ENCODE measurements around the gene FCN2. TPM values are rescaled to one million over a fixed set of nuclear protein-coding genes. Genes with fewer than 3 reads are reported as not detected.

The FCN2 gene
- total and polyA plus RNA-seq, 4 donors, result 23.6 to 186 (median 121) TPM

- Histone ChIP-seq H3K4me3 (ENCODE audit: low read depth in 1 of 3, low read length in 3 of 3) (no peak overlapping the region), H3K9ac (ENCODE audit: low read depth in 1 of 2, low read length in 2 of 2) (no peak overlapping the region), H3K27ac (ENCODE audit: low read depth in 1 of 2, low read length in 2 of 2) (peak overlapping the region in 1 of 2 donors; percentile 12), H3K4me1 (ENCODE audit: control insufficient read depth in 4 of 4, insufficient read depth in 4 of 4, low read length in 3 of 4) (no peaks in the 10 kb centered on the region), H3K9me3 (ENCODE audit: control insufficient read depth in 4 of 4, low read length in 3 of 4) (peaks cover 0 to 9% (median 2%) of the 10 kb centered on the region in 4 donors), H3K36me3 (ENCODE audit: control insufficient read depth in 4 of 4, insufficient read depth in 3 of 4, low read depth in 1 of 4, low read length in 3 of 4) (no peaks in the 10 kb centered on the region), H3K27me3 (ENCODE audit: control insufficient read depth in 4 of 4, insufficient read depth in 4 of 4, low read length in 3 of 4) (no peaks in the 10 kb centered on the region)
- WGBS, result 51% methylated on average over 2 of the region's 2 CpGs
- no peak for DNase-seq (ENCODE audit: low spot score)
- TF ChIP-seq RXRA (IDR thresholded peaks at IDR 0.05) (no peak), EGR1 (IDR thresholded peaks at IDR 0.05; ENCODE audit: low read depth in 2 of 2) (no peak), YY1 (IDR thresholded peaks at IDR 0.05) (no peak), HNF4A (conservative IDR thresholded peaks at IDR 0.05) (no peak), FOXA1 (IDR thresholded peaks at IDR 0.05) (no peak), MAX (IDR thresholded peaks at IDR 0.05) (no peak), RAD21 (IDR thresholded peaks at IDR 0.05) (no peak), TAF1 (conservative IDR thresholded peaks at IDR 0.05) (no peak), GABPA (IDR thresholded peaks at IDR 0.05 in 1 of 2, conservative IDR thresholded peaks at IDR 0.05 in 1 of 2) (no peak), ATF3 (IDR thresholded peaks at IDR 0.05) (no peak), NR2F2 (IDR thresholded peaks at IDR 0.05) (no peak), FOXA2 (IDR thresholded peaks at IDR 0.05) (no peak), SP1 (IDR thresholded peaks at IDR 0.05) (no peak), HNF4G (IDR thresholded peaks at IDR 0.05) (no peak), JUND (IDR thresholded peaks at IDR 0.05) (no peak)
- TF ChIP-seq, protein P1, sequence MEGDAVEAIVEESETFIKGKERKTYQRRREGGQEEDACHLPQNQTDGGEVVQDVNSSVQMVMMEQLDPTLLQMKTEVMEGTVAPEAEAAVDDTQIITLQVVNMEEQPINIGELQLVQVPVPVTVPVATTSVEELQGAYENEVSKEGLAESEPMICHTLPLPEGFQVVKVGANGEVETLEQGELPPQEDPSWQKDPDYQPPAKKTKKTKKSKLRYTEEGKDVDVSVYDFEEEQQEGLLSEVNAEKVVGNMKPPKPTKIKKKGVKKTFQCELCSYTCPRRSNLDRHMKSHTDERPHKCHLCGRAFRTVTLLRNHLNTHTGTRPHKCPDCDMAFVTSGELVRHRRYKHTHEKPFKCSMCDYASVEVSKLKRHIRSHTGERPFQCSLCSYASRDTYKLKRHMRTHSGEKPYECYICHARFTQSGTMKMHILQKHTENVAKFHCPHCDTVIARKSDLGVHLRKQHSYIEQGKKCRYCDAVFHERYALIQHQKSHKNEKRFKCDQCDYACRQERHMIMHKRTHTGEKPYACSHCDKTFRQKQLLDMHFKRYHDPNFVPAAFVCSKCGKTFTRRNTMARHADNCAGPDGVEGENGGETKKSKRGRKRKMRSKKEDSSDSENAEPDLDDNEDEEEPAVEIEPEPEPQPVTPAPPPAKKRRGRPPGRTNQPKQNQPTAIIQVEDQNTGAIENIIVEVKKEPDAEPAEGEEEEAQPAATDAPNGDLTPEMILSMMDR (IDR thresholded peaks at IDR 0.05; ENCODE audit: low read depth, low read length, missing input control), result no peak
- TF ChIP-seq, protein P2, sequence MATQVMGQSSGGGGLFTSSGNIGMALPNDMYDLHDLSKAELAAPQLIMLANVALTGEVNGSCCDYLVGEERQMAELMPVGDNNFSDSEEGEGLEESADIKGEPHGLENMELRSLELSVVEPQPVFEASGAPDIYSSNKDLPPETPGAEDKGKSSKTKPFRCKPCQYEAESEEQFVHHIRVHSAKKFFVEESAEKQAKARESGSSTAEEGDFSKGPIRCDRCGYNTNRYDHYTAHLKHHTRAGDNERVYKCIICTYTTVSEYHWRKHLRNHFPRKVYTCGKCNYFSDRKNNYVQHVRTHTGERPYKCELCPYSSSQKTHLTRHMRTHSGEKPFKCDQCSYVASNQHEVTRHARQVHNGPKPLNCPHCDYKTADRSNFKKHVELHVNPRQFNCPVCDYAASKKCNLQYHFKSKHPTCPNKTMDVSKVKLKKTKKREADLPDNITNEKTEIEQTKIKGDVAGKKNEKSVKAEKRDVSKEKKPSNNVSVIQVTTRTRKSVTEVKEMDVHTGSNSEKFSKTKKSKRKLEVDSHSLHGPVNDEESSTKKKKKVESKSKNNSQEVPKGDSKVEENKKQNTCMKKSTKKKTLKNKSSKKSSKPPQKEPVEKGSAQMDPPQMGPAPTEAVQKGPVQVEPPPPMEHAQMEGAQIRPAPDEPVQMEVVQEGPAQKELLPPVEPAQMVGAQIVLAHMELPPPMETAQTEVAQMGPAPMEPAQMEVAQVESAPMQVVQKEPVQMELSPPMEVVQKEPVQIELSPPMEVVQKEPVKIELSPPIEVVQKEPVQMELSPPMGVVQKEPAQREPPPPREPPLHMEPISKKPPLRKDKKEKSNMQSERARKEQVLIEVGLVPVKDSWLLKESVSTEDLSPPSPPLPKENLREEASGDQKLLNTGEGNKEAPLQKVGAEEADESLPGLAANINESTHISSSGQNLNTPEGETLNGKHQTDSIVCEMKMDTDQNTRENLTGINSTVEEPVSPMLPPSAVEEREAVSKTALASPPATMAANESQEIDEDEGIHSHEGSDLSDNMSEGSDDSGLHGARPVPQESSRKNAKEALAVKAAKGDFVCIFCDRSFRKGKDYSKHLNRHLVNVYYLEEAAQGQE (IDR thresholded peaks at IDR 0.05), result no peak
- TF ChIP-seq, protein P3, sequence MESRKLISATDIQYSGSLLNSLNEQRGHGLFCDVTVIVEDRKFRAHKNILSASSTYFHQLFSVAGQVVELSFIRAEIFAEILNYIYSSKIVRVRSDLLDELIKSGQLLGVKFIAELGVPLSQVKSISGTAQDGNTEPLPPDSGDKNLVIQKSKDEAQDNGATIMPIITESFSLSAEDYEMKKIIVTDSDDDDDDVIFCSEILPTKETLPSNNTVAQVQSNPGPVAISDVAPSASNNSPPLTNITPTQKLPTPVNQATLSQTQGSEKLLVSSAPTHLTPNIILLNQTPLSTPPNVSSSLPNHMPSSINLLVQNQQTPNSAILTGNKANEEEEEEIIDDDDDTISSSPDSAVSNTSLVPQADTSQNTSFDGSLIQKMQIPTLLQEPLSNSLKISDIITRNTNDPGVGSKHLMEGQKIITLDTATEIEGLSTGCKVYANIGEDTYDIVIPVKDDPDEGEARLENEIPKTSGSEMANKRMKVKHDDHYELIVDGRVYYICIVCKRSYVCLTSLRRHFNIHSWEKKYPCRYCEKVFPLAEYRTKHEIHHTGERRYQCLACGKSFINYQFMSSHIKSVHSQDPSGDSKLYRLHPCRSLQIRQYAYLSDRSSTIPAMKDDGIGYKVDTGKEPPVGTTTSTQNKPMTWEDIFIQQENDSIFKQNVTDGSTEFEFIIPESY (IDR thresholded peaks at IDR 0.05), result no peak
Measured at GRCh38 chr9:134895567-134895907, 14.9 kb downstream of the FCN2 start.

All from liver (tissue), 9 donors.